ENCODE data around the gene ASB15. TPM values are rescaled to one million over a fixed set of nuclear protein-coding genes. Genes with fewer than 3 reads are reported as not detected.
"Not testable (repeated sequence)": the region's sequence is repeated elsewhere in the genome, so short reads cannot be mapped to it uniquely, and the experiment has no call there.

ASB15 gene
- total RNA-seq, 1 experiment from 2014 or later, result not detected

- no peak for DNase-seq
- Histone ChIP-seq H3K36me3 (no peaks in the 10 kb centered on the region), H3K4me1 (no peaks in the 10 kb centered on the region)
These were observed 10.4 kb downstream of the ASB15 start for GRCh38 chr7:123612024-123612423.

GRCh38 chr7:123615344-123615743, 13.7 kb downstream of the ASB15 start:
- H3K4me3 ChIP-seq, result no peak overlapping the region
- H3K27me3 ChIP-seq, result no peaks in the 10 kb centered on the region
- no peaks in the 10 kb centered on the region for H3K9me3 ChIP-seq (replicated peaks)
- H3K4me1 ChIP-seq, result no peaks in the 10 kb centered on the region
- H3K27ac ChIP-seq, result no peak overlapping the region
- no peak for DNase-seq
- no peaks in the 10 kb centered on the region for H3K36me3 ChIP-seq

More at GRCh38 chr7:123612024-123612423, 10.4 kb downstream of the ASB15 start:
- Histone ChIP-seq H3K27me3 (no peaks in the 10 kb centered on the region), H3K27ac (no peak overlapping the region), H3K4me3 (no peak overlapping the region), H3K9me3 (replicated peaks) (no peaks in the 10 kb centered on the region)

- no peak overlapping the region for H3K4me3 ChIP-seq
- H3K4me1 ChIP-seq, result no peaks in the 10 kb centered on the region
- DNase-seq, result no peak
- no peaks in the 10 kb centered on the region for H3K27me3 ChIP-seq
- H3K27ac ChIP-seq, result no peak overlapping the region
- H3K36me3 ChIP-seq, result no peaks in the 10 kb centered on the region
- no peaks in the 10 kb centered on the region for H3K9me3 ChIP-seq (replicated peaks)
These were observed 14.6 kb downstream of the ASB15 start for GRCh38 chr7:123616223-123616622.

DNA sequence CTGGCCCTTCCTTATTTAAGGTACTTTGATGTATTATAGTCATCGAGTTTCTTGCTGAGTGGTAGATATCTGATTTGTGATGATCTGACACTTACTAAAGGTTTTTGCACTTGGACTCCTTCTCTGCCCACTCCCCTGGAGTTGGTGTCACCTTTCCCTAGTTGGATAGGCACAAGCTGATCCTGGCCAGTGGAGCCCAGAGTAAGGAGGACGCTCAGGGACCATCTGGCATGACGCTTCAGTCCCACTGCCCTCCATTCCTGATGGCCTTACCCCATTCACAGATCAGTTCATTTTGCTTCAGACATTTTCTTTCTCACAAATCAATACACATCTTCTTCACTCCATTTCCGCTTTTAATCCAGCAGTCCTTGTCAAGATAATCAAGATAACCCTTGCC, 20.1 kb downstream of the ASB15 start:
- H3K36me3 ChIP-seq, result no peaks in the 10 kb centered on the region
- H3K27ac ChIP-seq, result no peak overlapping the region
- H3K4me3 ChIP-seq, result no peak overlapping the region
- H3K4me1 ChIP-seq, result no peaks in the 10 kb centered on the region
- DNase-seq, result no peak
- no peaks in the 10 kb centered on the region for H3K9me3 ChIP-seq (replicated peaks)
- no peaks in the 10 kb centered on the region for H3K27me3 ChIP-seq

DNA sequence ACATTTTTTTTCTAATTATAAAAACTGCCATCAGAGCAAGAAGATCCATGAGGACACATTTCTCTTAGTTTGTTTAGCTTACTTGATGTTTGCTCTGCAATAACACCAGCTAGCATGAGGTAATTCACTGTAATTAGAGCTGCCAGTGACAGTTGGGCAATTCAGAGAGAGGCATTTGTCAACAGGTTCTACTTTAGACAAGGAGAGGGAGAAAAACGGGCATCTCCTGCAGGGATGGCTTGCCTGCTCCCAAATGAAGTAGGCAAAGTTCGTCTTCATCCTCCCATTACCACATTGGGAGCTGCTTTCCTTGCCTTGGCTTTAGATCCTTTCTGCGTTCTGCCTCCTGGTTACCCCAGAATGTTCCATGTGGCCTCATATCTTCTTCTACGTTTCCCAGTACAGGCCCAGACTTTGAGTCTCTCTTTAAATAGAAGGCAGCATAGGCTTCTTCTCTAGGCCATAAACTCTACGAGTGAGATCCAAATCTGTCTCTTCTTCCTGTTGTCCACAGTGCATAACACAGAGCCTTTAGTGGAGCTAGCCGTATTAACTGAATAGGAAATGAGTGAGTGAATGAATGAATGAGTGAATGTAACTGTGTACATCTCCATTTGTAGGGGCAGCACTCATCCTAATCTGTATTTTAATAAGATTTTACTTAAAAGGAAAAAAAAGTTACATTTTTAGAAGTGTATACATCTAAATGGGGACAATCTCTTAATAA, 21.2 kb downstream of the ASB15 start:
- Histone ChIP-seq H3K9me3 (replicated peaks) (no peaks in the 10 kb centered on the region), H3K27ac (no peak overlapping the region), H3K4me1 (no peaks in the 10 kb centered on the region), H3K27me3 (no peaks in the 10 kb centered on the region), H3K4me3 (no peak overlapping the region), H3K36me3 (no peaks in the 10 kb centered on the region)
- peak in 1 of 2 experiments; percentile 31 for DNase-seq

DNA sequence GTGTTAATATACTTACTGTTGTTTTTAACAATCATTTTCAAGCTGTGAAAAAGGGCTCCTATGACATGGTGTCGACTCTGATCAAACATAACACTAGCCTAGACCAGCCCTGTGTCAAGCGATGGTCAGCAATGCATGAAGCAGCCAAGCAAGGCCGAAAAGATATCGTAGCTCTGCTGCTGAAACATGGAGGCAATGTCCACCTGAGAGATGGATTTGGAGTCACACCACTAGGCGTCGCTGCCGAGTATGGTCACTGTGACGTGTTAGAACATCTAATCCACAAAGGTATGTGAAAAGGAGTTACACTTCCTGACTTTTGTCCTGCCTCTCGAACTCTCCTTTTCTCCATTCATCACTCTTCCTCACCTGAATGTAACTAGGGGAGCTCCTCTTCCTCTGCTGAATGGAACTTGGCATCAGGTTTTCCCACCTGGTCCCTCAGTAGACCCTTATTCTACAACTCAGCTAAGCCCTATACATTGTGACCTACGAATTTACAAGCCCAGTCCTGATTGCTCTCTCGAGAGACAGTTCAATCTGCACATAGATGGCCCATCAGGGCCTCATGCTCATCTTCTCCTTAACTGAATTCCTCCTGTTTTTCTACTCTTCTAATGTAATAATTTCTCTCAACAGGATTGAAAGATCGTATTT, 23.0 kb downstream of the ASB15 start:
- H3K4me3 ChIP-seq, result no peak overlapping the region
- no peaks in the 10 kb centered on the region for H3K27me3 ChIP-seq
- no peaks in the 10 kb centered on the region for H3K9me3 ChIP-seq (replicated peaks)
- no peaks in the 10 kb centered on the region for H3K36me3 ChIP-seq
- peak in 1 of 2 experiments; percentile 23 for DNase-seq
- no peaks in the 10 kb centered on the region for H3K4me1 ChIP-seq
- no peak overlapping the region for H3K27ac ChIP-seq

- no peak overlapping the region for H3K4me3 ChIP-seq
- H3K27me3 ChIP-seq, result no peaks in the 10 kb centered on the region
- no peak for DNase-seq
- no peaks in the 10 kb centered on the region for H3K9me3 ChIP-seq (replicated peaks)
- no peaks in the 10 kb centered on the region for H3K36me3 ChIP-seq
- no peaks in the 10 kb centered on the region for H3K4me1 ChIP-seq
- H3K27ac ChIP-seq, result no peak overlapping the region
These were observed 23.6 kb downstream of the ASB15 start for GRCh38 chr7:123625254-123625653.

DNA sequence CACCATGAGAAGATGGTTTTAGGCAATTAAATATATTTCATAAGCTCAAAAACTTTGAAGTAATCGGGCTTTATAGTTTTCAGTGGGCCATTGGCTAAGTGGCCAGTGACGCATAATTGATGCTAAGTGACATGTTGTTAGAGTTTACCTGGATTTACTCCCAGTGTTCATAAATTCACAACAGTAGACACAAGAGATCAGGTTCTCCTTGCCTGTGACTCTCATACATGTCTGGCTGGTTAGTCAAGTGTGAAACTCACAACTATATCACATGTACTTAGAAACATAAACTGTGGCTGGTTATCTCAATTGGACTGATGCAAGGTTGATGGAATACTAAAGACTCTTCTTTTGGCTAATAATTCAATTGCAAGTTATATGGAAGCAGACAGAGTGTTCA, 26.2 kb downstream of the ASB15 start:
- no peaks in the 10 kb centered on the region for H3K9me3 ChIP-seq (replicated peaks)
- H3K4me1 ChIP-seq, result no peaks in the 10 kb centered on the region
- H3K27ac ChIP-seq, result no peak overlapping the region
- no peaks in the 10 kb centered on the region for H3K27me3 ChIP-seq
- DNase-seq, result no peak
- H3K36me3 ChIP-seq, result no peaks in the 10 kb centered on the region
- no peak overlapping the region for H3K4me3 ChIP-seq

DNA sequence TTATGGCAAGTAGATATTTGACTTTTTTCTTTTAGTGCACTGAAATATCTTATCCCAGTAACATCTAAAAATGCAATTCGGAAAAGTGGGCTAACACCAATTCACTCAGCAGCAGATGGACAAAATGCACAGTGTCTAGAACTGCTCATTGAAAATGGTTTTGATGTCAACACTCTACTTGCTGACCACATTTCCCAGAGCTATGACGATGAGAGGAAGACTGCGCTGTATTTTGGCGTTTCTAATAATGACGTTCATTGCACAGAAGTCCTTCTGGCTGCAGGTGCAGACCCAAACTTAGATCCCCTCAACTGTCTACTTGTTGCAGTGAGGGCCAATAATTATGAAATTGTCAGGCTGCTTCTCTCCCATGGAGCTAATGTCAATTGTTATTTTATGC, 27.2 kb downstream of the ASB15 start:
- no peak overlapping the region for H3K4me3 ChIP-seq

DNA sequence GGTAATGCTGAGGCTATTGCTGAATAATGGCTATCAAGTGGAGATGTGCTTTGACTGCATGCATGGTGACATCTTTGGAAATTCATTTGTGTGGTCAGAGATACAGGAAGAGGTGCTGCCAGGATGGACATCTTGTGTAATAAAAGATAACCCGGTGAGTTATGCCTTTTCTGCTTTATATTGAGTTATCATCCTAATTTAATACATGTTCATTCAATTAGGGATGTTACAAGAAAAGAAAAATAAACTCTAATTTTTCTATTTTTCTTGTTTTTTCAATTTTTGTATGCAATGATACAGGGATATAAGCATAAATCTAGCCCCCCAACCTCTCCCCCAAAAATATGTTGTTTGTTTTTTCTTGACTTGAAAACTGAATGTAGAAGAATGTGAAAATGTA, 27.7 kb downstream of the ASB15 start:
- Histone ChIP-seq H3K9me3 (replicated peaks) (no peaks in the 10 kb centered on the region), H3K4me3 (no peak overlapping the region), H3K4me1 (no peaks in the 10 kb centered on the region), H3K27me3 (no peaks in the 10 kb centered on the region), H3K27ac (no peak overlapping the region), H3K36me3 (no peaks in the 10 kb centered on the region)
- DNase-seq, result no peak

More for the DNA sequence above, 27.2 kb downstream of the ASB15 start:
- Histone ChIP-seq H3K9me3 (replicated peaks) (no peaks in the 10 kb centered on the region), H3K27ac (no peak overlapping the region), H3K4me1 (no peaks in the 10 kb centered on the region), H3K27me3 (no peaks in the 10 kb centered on the region), H3K36me3 (no peaks in the 10 kb centered on the region)
- no peak for DNase-seq

- no peaks in the 10 kb centered on the region for H3K9me3 ChIP-seq (replicated peaks)
- no peaks in the 10 kb centered on the region for H3K4me1 ChIP-seq
- H3K36me3 ChIP-seq, result no peaks in the 10 kb centered on the region
- H3K27me3 ChIP-seq, result no peaks in the 10 kb centered on the region
- DNase-seq, result no peak
- H3K27ac ChIP-seq, result no peak overlapping the region
- H3K4me3 ChIP-seq, result no peak overlapping the region
These were observed 31.2 kb downstream of the ASB15 start for GRCh38 chr7:123632808-123633207.

- Histone ChIP-seq H3K27me3 (no peaks in the 10 kb centered on the region), H3K9me3 (replicated peaks) (no peaks in the 10 kb centered on the region), H3K36me3 (no peaks in the 10 kb centered on the region), H3K27ac (no peak overlapping the region), H3K4me3 (no peak overlapping the region), H3K4me1 (no peaks in the 10 kb centered on the region)
- DNase-seq, result no peak
These were observed 31.9 kb downstream of the ASB15 start for GRCh38 chr7:123633553-123633952.

GRCh38 chr7:123634011-123634573, 32.5 kb downstream of the ASB15 start:
- H3K9me3 ChIP-seq (replicated peaks); DNase-seq; H3K4me1 ChIP-seq; H3K36me3 ChIP-seq; H3K4me3 ChIP-seq; H3K27ac ChIP-seq; H3K27me3 ChIP-seq: not testable (repeated sequence)

- Histone ChIP-seq H3K9me3 (replicated peaks) (no peaks in the 10 kb centered on the region), H3K36me3 (no peaks in the 10 kb centered on the region), H3K27ac (no peak overlapping the region), H3K4me1 (peaks cover 9% of the 10 kb centered on the region), H3K4me3 (no peak overlapping the region), H3K27me3 (no peaks in the 10 kb centered on the region)
- DNase-seq, result peak in 1 of 2 experiments; percentile 50
These were observed 34.1 kb downstream of the ASB15 start for GRCh38 chr7:123635551-123636359.

DNA sequence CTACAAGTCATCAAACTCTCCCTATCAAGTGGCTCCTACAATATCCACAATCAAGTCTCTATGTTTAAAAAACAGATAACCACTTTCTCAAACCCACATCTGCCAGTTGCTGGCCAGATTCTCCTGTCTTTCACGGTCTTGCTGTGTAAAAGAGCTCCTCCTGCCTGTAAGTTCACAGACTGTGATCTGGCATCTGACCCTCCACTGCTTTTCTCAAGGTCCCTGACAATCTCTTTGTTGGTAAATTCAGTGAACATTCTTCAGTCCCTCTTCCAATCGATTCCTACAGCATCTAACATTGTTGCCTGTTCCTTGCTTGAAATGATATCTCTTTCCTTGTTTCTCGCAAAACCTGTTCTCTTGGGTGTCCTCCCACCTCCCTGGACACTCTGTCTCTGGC, 35.6 kb downstream of the ASB15 start:
- no peak overlapping the region for H3K4me3 ChIP-seq
- DNase-seq, result no peak

More for the DNA sequence above, 35.6 kb downstream of the ASB15 start:
- no peaks in the 10 kb centered on the region for H3K36me3 ChIP-seq
- H3K27ac ChIP-seq, result no peak overlapping the region
- H3K4me1 ChIP-seq, result peaks cover 9% of the 10 kb centered on the region
- H3K27me3 ChIP-seq, result no peaks in the 10 kb centered on the region
- H3K9me3 ChIP-seq (replicated peaks), result no peaks in the 10 kb centered on the region

All from SJCRH30 (cell line).